Suprapubic skin (tissue), 4 donors: ENCODE results near the gene PLA2G2D. TPM values are rescaled to one million over a fixed set of nuclear protein-coding genes. Genes with fewer than 3 reads are reported as not detected.
A peak's percentile ranks its signal among the peaks of the same experiment; 100 is the strongest.

Source experiments
- DNase-seq, 2 donors: peaks; one replicate each; pipeline ENCODE4 v3.0.0-alpha.2; 2019; ENCODE audit warnings: low spot score in 2 of 2
- H3K27ac ChIP-seq: fragments of 200-600 bp; sonication (generic); one replicate; pipeline ENCODE4 v1.5.1; 2019
- H3K27me3 ChIP-seq: fragments of 200-600 bp; sonication (generic); one replicate; pipeline ENCODE4 v1.5.1; 2019
- H3K36me3 ChIP-seq: fragments of 200-600 bp; sonication (generic); one replicate; pipeline ENCODE4 v1.5.1; 2019
- H3K4me1 ChIP-seq: fragments of 200-600 bp; sonication (generic); one replicate; pipeline ENCODE4 v1.5.1; 2019
- H3K4me3 ChIP-seq: fragments of 200-600 bp; sonication (generic); one replicate; pipeline ENCODE4 v1.5.1; 2019; ENCODE audit warnings: mild to moderate bottlenecking
- H3K9me3 ChIP-seq: fragments of 200-600 bp; sonication (generic); one replicate; pipeline ENCODE4 v1.5.1; 2019
- EP300 ChIP-seq: sonication (generic); formaldehyde crosslinking; IDR thresholded peaks from one replicate; pipeline ENCODE4 v1.6.1; 2017; ENCODE audit warnings: antibody characterized with exemption
- POLR2A ChIP-seq, 2 donors: fragments of 450-650 bp; IDR thresholded peaks; one replicate each; pipeline ENCODE4 v1.6.1; 2017; ENCODE audit warnings: antibody characterized with exemption in 2 of 2, mild to moderate bottlenecking in 2 of 2, moderate library complexity in 2 of 2
- POLR2AphosphoS5 ChIP-seq, 3 donors: sonication (generic); formaldehyde crosslinking; IDR thresholded peaks; one replicate each; pipeline ENCODE4 v1.6.1; 2017; ENCODE audit warnings: antibody characterized with exemption in 3 of 3
- WGBS: methylation state at CpG from one replicate; pipeline ENCODE4 v1.1.5; 2018; 5-methylcytosine and 5-hydroxymethylcytosine counted together
- total RNA-seq, 4 donors: library from RNA; depleted of rRNA; stranded (reverse); fragments of >200 nt; gene quantifications; one replicate each; pipeline ENCODE4 v1.1.0, GENCODE V29; 2016
- TF ChIP-seq, protein P1 (sequence below), 2 donors: fragments of 200-600 bp in 1 of 2; fragments of 450-650 bp in 1 of 2; sonication (generic) in 1 of 2; IDR thresholded peaks; one replicate each; pipeline ENCODE4 v1.5.1; 2016 to 2019; ENCODE audit warnings: antibody characterized with exemption in 2 of 2, mild to moderate bottlenecking in 1 of 2, moderate library complexity in 1 of 2

Gene PLA2G2D
- total RNA-seq, 4 donors from 2014 or later: not detected

GRCh38 chr1:20090641-20091040 lies 28.7 kb downstream of the PLA2G2D start:
- Histone ChIP-seq H3K27ac (peak overlapping the region; percentile 34), H3K27me3 (no peaks in the 10 kb centered on the region), H3K4me3 (no peak overlapping the region), H3K36me3 (no peaks in the 10 kb centered on the region), H3K9me3 (no peaks in the 10 kb centered on the region), H3K4me1 (peaks cover 22% of the 10 kb centered on the region)
- DNase-seq: no peak
- WGBS: 82% methylated on average over 5 of the region's 6 CpGs
- TF ChIP-seq POLR2A (IDR thresholded peaks at IDR 0.05) (no peak), EP300 (no peak), POLR2AphosphoS5 (IDR thresholded peaks at IDR 0.05) (no peak)
- TF ChIP-seq, protein P1, sequence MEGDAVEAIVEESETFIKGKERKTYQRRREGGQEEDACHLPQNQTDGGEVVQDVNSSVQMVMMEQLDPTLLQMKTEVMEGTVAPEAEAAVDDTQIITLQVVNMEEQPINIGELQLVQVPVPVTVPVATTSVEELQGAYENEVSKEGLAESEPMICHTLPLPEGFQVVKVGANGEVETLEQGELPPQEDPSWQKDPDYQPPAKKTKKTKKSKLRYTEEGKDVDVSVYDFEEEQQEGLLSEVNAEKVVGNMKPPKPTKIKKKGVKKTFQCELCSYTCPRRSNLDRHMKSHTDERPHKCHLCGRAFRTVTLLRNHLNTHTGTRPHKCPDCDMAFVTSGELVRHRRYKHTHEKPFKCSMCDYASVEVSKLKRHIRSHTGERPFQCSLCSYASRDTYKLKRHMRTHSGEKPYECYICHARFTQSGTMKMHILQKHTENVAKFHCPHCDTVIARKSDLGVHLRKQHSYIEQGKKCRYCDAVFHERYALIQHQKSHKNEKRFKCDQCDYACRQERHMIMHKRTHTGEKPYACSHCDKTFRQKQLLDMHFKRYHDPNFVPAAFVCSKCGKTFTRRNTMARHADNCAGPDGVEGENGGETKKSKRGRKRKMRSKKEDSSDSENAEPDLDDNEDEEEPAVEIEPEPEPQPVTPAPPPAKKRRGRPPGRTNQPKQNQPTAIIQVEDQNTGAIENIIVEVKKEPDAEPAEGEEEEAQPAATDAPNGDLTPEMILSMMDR (IDR thresholded peaks at IDR 0.05): no peak

DNA sequence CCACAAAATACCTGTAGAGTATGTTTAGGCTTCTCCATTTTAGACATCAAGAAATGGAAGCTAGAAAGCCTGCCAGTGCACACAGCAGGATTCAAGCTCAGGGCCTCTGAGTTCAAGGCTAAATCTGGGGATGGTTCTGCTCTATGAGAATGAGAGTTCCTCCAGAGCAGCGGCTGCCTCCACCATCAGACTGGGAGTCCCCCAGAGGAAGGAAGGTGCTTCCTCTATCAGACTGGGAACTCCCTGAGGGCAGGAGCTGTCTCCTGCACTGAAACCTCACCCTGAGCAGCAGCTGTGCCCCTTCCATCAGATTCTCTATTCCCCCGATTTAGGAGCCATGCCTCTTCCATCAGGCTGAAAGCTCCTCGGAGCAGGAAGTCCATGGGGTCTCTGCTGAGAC lies 29.2 kb downstream of the PLA2G2D start:
- H3K4me3 ChIP-seq: no peak overlapping the region
- H3K27me3 ChIP-seq: no peaks in the 10 kb centered on the region
- H3K9me3 ChIP-seq: no peaks in the 10 kb centered on the region
- H3K27ac ChIP-seq: peak overlapping the region; percentile 34
- TF ChIP-seq POLR2A (IDR thresholded peaks at IDR 0.05): no peak
- TF ChIP-seq POLR2AphosphoS5 (IDR thresholded peaks at IDR 0.05): no peak
- TF ChIP-seq, protein P1 (IDR thresholded peaks at IDR 0.05): no peak
- H3K36me3 ChIP-seq: no peaks in the 10 kb centered on the region
- no peak for DNase-seq
- peaks cover 17% of the 10 kb centered on the region for H3K4me1 ChIP-seq
- 92% methylated on average over 2 of the region's 3 CpGs for WGBS

DNA sequence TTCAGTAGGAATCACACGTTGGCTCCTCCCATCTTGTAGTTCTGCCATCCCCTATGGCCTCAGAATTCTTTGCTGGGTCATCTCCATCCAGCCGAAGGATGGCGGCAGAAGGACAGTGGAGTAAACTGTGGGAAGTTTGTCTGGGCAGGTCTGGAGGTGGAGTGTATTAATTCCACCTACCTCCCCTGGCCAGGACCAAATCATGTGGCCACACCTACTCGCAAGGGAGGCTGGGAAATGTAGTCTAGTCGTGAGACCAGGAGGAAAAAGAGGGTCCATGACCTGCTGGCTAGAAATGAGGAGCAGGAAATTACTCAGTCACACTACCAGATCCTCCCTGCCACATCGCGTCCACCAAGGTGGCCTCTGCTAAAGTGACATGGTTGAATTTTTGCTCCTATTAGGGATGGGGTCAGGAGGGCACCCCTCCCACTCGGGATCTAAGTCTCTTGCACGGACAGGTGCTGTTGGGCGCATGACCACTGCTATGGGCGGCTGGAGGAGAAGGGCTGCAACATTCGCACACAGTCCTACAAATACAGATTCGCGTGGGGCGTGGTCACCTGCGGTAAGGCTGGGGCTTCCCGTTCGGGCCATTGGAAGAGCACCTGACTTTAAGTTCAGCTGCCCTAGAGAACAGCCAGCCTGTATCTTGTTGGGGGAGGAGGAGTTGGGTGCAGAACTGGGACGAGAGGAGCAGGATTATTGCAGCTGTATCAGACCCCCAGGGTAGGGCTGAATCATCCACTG lies 29.8 kb downstream of the PLA2G2D start:
- no peaks in the 10 kb centered on the region for H3K36me3 ChIP-seq
- no peak for DNase-seq
- H3K27me3 ChIP-seq: no peaks in the 10 kb centered on the region
- TF ChIP-seq, protein P1 (IDR thresholded peaks at IDR 0.05): no peak
- TF ChIP-seq EP300: no peak
- TF ChIP-seq POLR2A (IDR thresholded peaks at IDR 0.05): no peak
- TF ChIP-seq POLR2AphosphoS5 (IDR thresholded peaks at IDR 0.05): no peak
- no peaks in the 10 kb centered on the region for H3K9me3 ChIP-seq
- peaks cover 12% of the 10 kb centered on the region for H3K4me1 ChIP-seq
- H3K27ac ChIP-seq: no peak overlapping the region
- H3K4me3 ChIP-seq: no peak overlapping the region
- 91% methylated on average over 19 of the region's 19 CpGs for WGBS

GRCh38 chr1:20087668-20088067 lies 31.7 kb downstream of the PLA2G2D start:
- Histone ChIP-seq H3K36me3 (no peaks in the 10 kb centered on the region), H3K9me3 (no peaks in the 10 kb centered on the region), H3K27me3 (no peaks in the 10 kb centered on the region), H3K27ac (no peak overlapping the region), H3K4me3 (no peak overlapping the region), H3K4me1 (no peaks in the 10 kb centered on the region)
- 76% methylated on average over 4 of the region's 4 CpGs for WGBS
- DNase-seq: no peak
- TF ChIP-seq POLR2A (IDR thresholded peaks at IDR 0.05) (no peak), EP300 (no peak), POLR2AphosphoS5 (IDR thresholded peaks at IDR 0.05) (no peak)
- TF ChIP-seq, protein P1 (IDR thresholded peaks at IDR 0.05): no peak

GRCh38 chr1:20086800-20087199 lies 32.5 kb downstream of the PLA2G2D start:
- TF ChIP-seq, protein P1 (IDR thresholded peaks at IDR 0.05): no peak
- TF ChIP-seq POLR2AphosphoS5 (IDR thresholded peaks at IDR 0.05) (no peak), POLR2A (IDR thresholded peaks at IDR 0.05) (no peak), EP300 (no peak)
- no peaks in the 10 kb centered on the region for H3K36me3 ChIP-seq

More at GRCh38 chr1:20086800-20087199, 32.5 kb downstream of the PLA2G2D start:
- H3K27ac ChIP-seq: no peak overlapping the region
- no peak for DNase-seq
- H3K9me3 ChIP-seq: no peaks in the 10 kb centered on the region
- H3K4me3 ChIP-seq: no peak overlapping the region
- no peaks in the 10 kb centered on the region for H3K4me1 ChIP-seq
- no peaks in the 10 kb centered on the region for H3K27me3 ChIP-seq
- WGBS: 88% methylated on average over 1 of the region's 1 CpG
